Calu3 (cell line): ENCODE measurements around the gene ZNF195. TPM values are rescaled to one million over a fixed set of nuclear protein-coding genes. Genes with fewer than 3 reads are reported as not detected.

Experiments used
- total RNA-seq: library from RNA; stranded (reverse); gene quantifications from 2 replicates; pipeline ENCODE4 v1.2.3, GENCODE V29; 2022

Gene ZNF195
- total RNA-seq, 1 experiment from 2014 or later: 66.0 TPM

Other genes starting within 250 kb of the ZNF195 start
- gene OSBPL5, start 213.8 kb downstream of the ZNF195 start, total RNA-seq: 6.1 and 7.1 TPM in 2 replicates
- gene MRGPRG, start 160.3 kb downstream of the ZNF195 start, total RNA-seq: not detected in 2 replicates
- not detected in 2 replicates for gene MRGPRE, start 146.7 kb downstream of the ZNF195 start, total RNA-seq